C4-2B (cell line): ENCODE measurements around the gene RIPOR2.

ENCODE experiments used
- CTCF ChIP-seq: fragments of 450-650 bp; conservative IDR thresholded peaks from 2 replicates; pipeline ENCODE4 v1.5.1; 2017; ENCODE audit warnings: mild to moderate bottlenecking
- ZFX ChIP-seq: fragments of 450-650 bp; IDR thresholded peaks from 2 replicates; pipeline ENCODE4 v1.6.1; 2017

- TF ChIP-seq CTCF (peak; percentile 92), ZFX (no peak)
These were observed 80.1 kb downstream of the RIPOR2 start for GRCh38 chr6:24855395-24856245.
